HepG2 (cell line): ENCODE results near the gene MSI2. TPM values are rescaled to one million over a fixed set of nuclear protein-coding genes. Genes with fewer than 3 reads are reported as not detected.
A peak's percentile ranks its signal among the peaks of the same experiment; 100 is the strongest.

Experiments used
- CTCF ChIP-seq: sonication (generic); formaldehyde crosslinking; IDR thresholded peaks from 2 replicates; pipeline ENCODE4 v1.5.0; 2020; ENCODE audit warnings: mild to moderate bottlenecking, missing genetic modification reagents, moderate library complexity
- GPN1 ChIP-seq: sonication (generic); formaldehyde crosslinking; IDR thresholded peaks from 2 replicates; pipeline ENCODE4 v1.5.1; 2020; ENCODE audit warnings: missing genetic modification reagents, borderline replicate concordance
- HNF4A ChIP-seq: sonication (generic); formaldehyde crosslinking; IDR thresholded peaks from 2 replicates; pipeline ENCODE4 v1.4.0; 2020; ENCODE audit warnings: missing genetic modification reagents
- MAZ ChIP-seq, 2 experiments: sonication (generic) in 1 of 2; formaldehyde crosslinking in 1 of 2; IDR thresholded peaks; 2 replicates each; pipeline versions ENCODE4 v1.5.0 to v1.6.1; 2012 to 2020; ENCODE audit warnings: low read depth in 2 of 2, mild to moderate bottlenecking in 2 of 2, borderline replicate concordance in 1 of 2, improper control_type of control experiment in 1 of 2, low read length in 1 of 2, missing genetic modification reagents in 1 of 2, moderate library complexity in 1 of 2
- NR2F2 ChIP-seq: IDR thresholded peaks from 2 replicates; pipeline ENCODE4 v1.6.1; 2012; ENCODE audit warnings: low read depth, inconsistent platforms, borderline replicate concordance
- TARDBP ChIP-seq: sonication (generic); formaldehyde crosslinking; IDR thresholded peaks from 2 replicates; pipeline ENCODE4 v1.8.0; 2022; ENCODE audit warnings: mild to moderate bottlenecking, missing genetic modification reagents
- ZBTB33 ChIP-seq: sonication (generic); formaldehyde crosslinking; IDR thresholded peaks from 2 replicates; pipeline ENCODE4 v1.4.0; 2020; ENCODE audit warnings: missing genetic modification reagents
- ZNF138 ChIP-seq: sonication (generic); formaldehyde crosslinking; IDR thresholded peaks from 2 replicates; pipeline ENCODE4 v1.5.0; 2020; ENCODE audit warnings: mild to moderate bottlenecking, low read depth, missing genetic modification reagents
- ZNF18 ChIP-seq: sonication (generic); formaldehyde crosslinking; IDR thresholded peaks from 2 replicates; pipeline ENCODE4 v1.8.0; 2022; ENCODE audit warnings: mild to moderate bottlenecking, missing genetic modification reagents; ENCODE audit not compliant: insufficient replicate concordance
- ZNF251 ChIP-seq: sonication (generic); formaldehyde crosslinking; IDR thresholded peaks from 2 replicates; pipeline ENCODE4 v1.9.0; 2021; ENCODE audit warnings: mild to moderate bottlenecking, missing genetic modification reagents
- ZNF503 ChIP-seq: sonication (generic); formaldehyde crosslinking; IDR thresholded peaks from 2 replicates; pipeline ENCODE4 v1.4.0; 2020; ENCODE audit warnings: missing genetic modification reagents
- ZNF556 ChIP-seq: sonication (generic); formaldehyde crosslinking; IDR thresholded peaks from 2 replicates; pipeline ENCODE4 v1.4.0; 2020; ENCODE audit warnings: mild to moderate bottlenecking, missing genetic modification reagents, borderline replicate concordance
- polyA plus RNA-seq, 8 experiments: library from polyadenylated mRNA; depleted of rRNA in 3 of 8; stranded (reverse) in 7 of 8; unstranded in 1 of 8; fragments of >200 nt; fragmentation: Illumina TruSeq in 4 of 8; extraction: Trizol in 4 of 8; gene quantifications; 2 replicates each; pipeline versions ENCODE4 v1.2.1 to v1.2.3, GENCODE V29; 2011 to 2016; ENCODE audit warnings: low read depth in 4 of 8, missing spikeins in 1 of 8, mixed read lengths in 1 of 8; ENCODE audit not compliant: insufficient read depth in 1 of 8
- total RNA-seq, 5 experiments: library from RNA; depleted of rRNA; stranded (reverse); fragments of >200 nt; fragmentation: Illumina TruSeq; extraction: Trizol; gene quantifications; 2 replicates each; pipeline ENCODE4 v1.2.3, GENCODE V29; 2016; ENCODE audit warnings: low read depth in 1 of 5
- TF ChIP-seq, protein P1 (sequence below): sonication (generic); formaldehyde crosslinking; conservative IDR thresholded peaks from 2 replicates; pipeline ENCODE4 v1.8.1; 2023; ENCODE audit warnings: missing genetic modification reagents

MSI2 gene
- total and polyA plus RNA-seq, 2 of the 13 experiments (the other 11 are each of a cell fraction or from before 2014, with no cell fraction given): 77.5 to 78.4 TPM

DNA sequence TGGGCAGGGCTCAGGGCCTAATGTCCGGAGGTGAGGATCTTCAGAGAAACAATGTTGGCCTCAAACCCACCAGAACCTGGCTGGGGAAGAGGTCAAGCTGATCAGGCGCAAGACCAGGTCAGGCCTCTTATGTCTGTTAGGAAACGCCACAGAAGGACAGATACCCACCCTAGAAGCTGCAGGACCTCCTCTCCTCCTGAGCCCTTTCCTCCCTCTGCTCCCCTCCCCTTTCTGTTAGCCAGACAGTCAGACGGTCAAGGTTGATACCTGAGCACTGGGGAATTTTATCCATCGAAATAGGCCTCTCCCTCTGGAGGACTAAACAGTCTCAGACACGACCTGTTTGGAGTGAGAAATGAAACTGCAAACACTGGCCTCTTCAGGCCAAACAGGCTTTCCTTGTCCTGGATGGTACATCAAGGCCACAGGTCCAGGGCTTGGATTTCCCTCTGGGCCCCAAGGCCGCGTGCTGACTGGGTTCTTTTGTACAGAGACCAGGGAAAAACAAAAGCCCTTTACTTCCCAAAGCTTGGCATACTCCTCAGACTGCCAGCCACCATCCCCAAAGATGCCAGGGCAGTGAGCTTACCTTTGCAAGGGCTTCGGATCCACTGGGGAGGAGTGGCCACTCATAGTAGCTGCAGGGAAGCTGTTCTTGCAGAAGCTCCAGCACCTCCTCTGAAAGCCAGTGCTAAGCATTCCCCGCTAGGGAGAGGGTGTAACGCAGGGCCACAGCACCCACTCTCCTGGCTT is 353.0 kb downstream of the MSI2 start (continued):
- no peak for TF ChIP-seq ZNF18 (CRISPR knock-in tag)
- 0 out of 2 replicates have a peak, but pooled peaks have one; percentile 45 for TF ChIP-seq ZNF556 (CRISPR knock-in tag)
- TF ChIP-seq ZNF251 (CRISPR knock-in tag): no peak
- TF ChIP-seq GPN1 (CRISPR knock-in tag): no peak
- peak; percentile 77; the same call in 1 of the 2 replicates for TF ChIP-seq TARDBP (CRISPR knock-in tag)
- peak; percentile 33; the same call in 1 of the 2 replicates for TF ChIP-seq MAZ (IDR thresholded peaks at IDR 0.05; ENCODE audit: borderline replicate concordance, low read depth, low read length)
- 0 out of 2 replicates have a peak, but pooled peaks have one; percentile 19 for TF ChIP-seq MAZ (CRISPR knock-in tag; IDR thresholded peaks at IDR 0.05; ENCODE audit: low read depth)
- TF ChIP-seq ZNF503 (CRISPR knock-in tag): peak; percentile 60; the same call in 1 of the 2 replicates
- peak; percentile 84 for TF ChIP-seq HNF4A (CRISPR knock-in tag)
- no peak for TF ChIP-seq ZNF138 (CRISPR knock-in tag)
- TF ChIP-seq NR2F2: peak; percentile 37; the same call in 1 of the 2 replicates
- peak; percentile 76 for TF ChIP-seq CTCF (CRISPR knock-in tag)
- TF ChIP-seq ZBTB33 (CRISPR knock-in tag): peak; percentile 35; the same call in 1 of the 2 replicates
- TF ChIP-seq, protein P1, sequence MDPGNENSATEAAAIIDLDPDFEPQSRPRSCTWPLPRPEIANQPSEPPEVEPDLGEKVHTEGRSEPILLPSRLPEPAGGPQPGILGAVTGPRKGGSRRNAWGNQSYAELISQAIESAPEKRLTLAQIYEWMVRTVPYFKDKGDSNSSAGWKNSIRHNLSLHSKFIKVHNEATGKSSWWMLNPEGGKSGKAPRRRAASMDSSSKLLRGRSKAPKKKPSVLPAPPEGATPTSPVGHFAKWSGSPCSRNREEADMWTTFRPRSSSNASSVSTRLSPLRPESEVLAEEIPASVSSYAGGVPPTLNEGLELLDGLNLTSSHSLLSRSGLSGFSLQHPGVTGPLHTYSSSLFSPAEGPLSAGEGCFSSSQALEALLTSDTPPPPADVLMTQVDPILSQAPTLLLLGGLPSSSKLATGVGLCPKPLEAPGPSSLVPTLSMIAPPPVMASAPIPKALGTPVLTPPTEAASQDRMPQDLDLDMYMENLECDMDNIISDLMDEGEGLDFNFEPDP (CRISPR knock-in tag): peak; percentile 91; the same call in 1 of the 2 replicates
